Stimulated activated CD4-positive, alpha-beta T cell treated with anti-CD3 and anti-CD28 coated beads, Interleukin-4, amount 100 ng/mL, for 48 hours (primary cell): ENCODE data around the gene EXOC4.

Source experiments
- DNase-seq, 2 donors: peaks; one replicate each; pipeline ENCODE4 v3.0.0-alpha.2; 2020; ENCODE audit warnings: low read depth in 2 of 2

Gene EXOC4

GRCh38 chr7:133790911-133791310, 538.0 kb downstream of the EXOC4 start:
- DNase-seq, result no peak

- DNase-seq, result no peak
These were observed 541.6 kb downstream of the EXOC4 start for GRCh38 chr7:133794479-133794878.

GRCh38 chr7:133795068-133795665, 542.3 kb downstream of the EXOC4 start:
- DNase-seq, result no peak

DNA sequence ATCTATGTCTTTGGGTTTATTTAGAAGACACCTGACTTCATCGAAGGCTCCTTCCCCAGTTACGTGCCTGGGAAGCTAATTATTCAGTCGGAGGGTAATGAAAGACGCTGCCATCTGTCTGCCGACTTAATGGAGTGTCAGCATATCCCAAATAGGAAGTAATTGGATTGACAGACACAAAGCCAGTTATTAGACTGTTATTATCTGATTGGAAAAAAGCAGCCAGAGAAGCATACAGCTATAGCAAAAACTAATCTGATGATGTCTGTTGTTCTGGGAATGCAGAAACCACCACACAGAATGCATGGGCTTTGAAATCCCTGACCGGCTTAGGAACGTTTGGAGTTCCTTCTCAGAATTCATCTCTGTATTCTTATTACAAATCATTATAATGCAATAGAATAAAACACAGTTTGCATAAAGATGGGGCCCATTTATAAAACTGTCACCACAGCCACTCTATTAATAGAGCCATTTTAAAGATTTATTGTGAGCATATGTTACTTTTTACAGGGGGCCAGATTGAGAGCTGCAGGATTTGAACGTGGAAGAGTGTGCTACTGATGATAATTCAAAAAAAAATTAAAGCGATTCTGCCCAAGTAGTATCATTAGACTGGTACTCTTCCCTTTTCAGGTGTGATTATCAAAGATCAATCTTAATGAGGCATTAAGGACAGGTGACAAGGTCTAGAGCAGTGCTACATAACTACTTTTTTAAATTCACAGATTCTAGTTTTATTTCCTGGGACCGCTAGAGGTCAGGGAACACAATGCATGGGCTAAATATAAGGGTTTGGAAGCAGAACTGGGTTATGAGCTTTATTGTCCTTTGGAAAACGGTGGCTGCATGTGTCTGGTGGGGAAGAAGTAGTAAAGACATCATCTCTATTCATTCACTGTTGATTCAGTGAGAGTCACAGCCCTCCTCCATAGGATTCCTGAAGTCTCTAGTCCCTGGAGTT, 544.2 kb downstream of the EXOC4 start:
- DNase-seq, result no peak

GRCh38 chr7:133797818-133798520, 545.1 kb downstream of the EXOC4 start:
- no peak for DNase-seq

DNA sequence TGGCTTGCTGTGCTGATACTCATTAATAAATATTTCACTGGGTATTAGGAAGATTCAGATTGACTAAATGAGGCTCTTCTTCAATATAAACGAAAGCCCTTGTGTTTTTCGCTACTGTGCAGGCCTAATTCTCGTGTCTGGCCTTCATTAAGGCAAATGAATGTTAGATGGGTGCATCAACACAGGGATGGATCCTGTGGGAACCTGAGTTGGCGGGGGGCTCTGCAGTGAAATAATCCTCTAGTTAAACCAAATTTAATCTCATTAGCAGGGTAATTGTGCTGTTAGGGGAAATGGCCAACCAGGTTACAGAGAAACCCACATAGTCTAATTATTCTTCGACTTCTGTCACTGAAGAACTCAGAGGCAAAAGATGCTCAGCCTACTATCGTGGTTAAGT, 548.5 kb downstream of the EXOC4 start:
- DNase-seq, result no peak

- DNase-seq, result no peak
These were observed 551.2 kb downstream of the EXOC4 start for GRCh38 chr7:133804127-133804526.

- DNase-seq, result no peak
These were observed 552.5 kb downstream of the EXOC4 start for GRCh38 chr7:133805426-133805825.

GRCh38 chr7:133807624-133808492, 555.0 kb downstream of the EXOC4 start:
- no peak for DNase-seq

GRCh38 chr7:133808493-133808866, 555.6 kb downstream of the EXOC4 start:
- no peak for DNase-seq

GRCh38 chr7:133812877-133813276, 560.0 kb downstream of the EXOC4 start:
- no peak for DNase-seq

GRCh38 chr7:133815611-133816210, 562.8 kb downstream of the EXOC4 start:
- no peak for DNase-seq

GRCh38 chr7:133819695-133820094, 566.8 kb downstream of the EXOC4 start:
- no peak for DNase-seq

- DNase-seq, result no peak
These were observed 567.7 kb downstream of the EXOC4 start for GRCh38 chr7:133820584-133820983.

DNA sequence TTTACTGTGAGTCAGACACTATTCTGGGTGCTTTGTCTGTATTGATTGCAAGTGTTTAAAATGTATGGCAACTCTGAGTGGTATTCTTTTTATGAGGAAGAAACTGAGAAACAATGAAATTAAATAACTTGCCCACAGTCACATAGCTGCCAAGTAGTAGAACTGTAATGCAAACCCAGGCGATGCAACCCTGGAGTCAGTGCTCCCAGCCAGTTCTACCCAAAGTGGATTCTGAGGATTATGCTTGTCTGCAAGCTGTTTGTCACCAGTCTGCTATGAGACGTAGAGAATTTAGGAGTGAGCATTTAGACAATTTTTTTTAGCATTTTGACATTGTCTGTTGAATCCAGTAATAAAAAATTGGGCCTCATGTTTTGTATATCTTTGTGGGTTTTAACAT, 568.3 kb downstream of the EXOC4 start:
- no peak for DNase-seq

- DNase-seq, result no peak
These were observed 569.2 kb downstream of the EXOC4 start for GRCh38 chr7:133822001-133822641.

GRCh38 chr7:133822868-133823552, 570.1 kb downstream of the EXOC4 start:
- no peak for DNase-seq

- no peak for DNase-seq
These were observed 571.3 kb downstream of the EXOC4 start for GRCh38 chr7:133824132-133824531.

- no peak for DNase-seq
These were observed 575.1 kb downstream of the EXOC4 start for GRCh38 chr7:133827707-133828623.
